DMS53 (cell line): ENCODE measurements around the gene DNAJC25.
"Not testable (repeated sequence)": the region's sequence is repeated elsewhere in the genome, so short reads cannot be mapped to it uniquely, and the experiment has no call there.

Source experiments
- DNase-seq: peaks from one replicate; lab custom pipeline; 2025; lab: John Stamatoyannopoulos, UW

Gene DNAJC25

GRCh38 chr9:111668026-111668573 lies 37.0 kb downstream of the DNAJC25 start:
- no peak for DNase-seq

GRCh38 chr9:111668601-111669000 lies 37.5 kb downstream of the DNAJC25 start:
- DNase-seq, result not testable (repeated sequence)

GRCh38 chr9:111674319-111674718 lies 43.2 kb downstream of the DNAJC25 start:
- no peak for DNase-seq

- DNase-seq, result no peak
Observed at GRCh38 chr9:111676116-111676515, 45.0 kb downstream of the DNAJC25 start.

GRCh38 chr9:111678293-111678692 lies 47.2 kb downstream of the DNAJC25 start:
- DNase-seq, result no peak

GRCh38 chr9:111679199-111679598 lies 48.1 kb downstream of the DNAJC25 start:
- DNase-seq, result no peak

- no peak for DNase-seq
Observed at GRCh38 chr9:111683392-111683791, 52.3 kb downstream of the DNAJC25 start.

GRCh38 chr9:111691672-111692329 lies 60.7 kb downstream of the DNAJC25 start:
- peak; percentile 53 for DNase-seq

- no peak for DNase-seq
Observed at GRCh38 chr9:111696796-111697195, 65.7 kb downstream of the DNAJC25 start.

GRCh38 chr9:111700776-111701175 lies 69.6 kb downstream of the DNAJC25 start:
- DNase-seq, result peak; percentile 40
